HepG2 (cell line): Measurements from ENCODE around the gene STK39. TPM values are rescaled to one million over a fixed set of nuclear protein-coding genes. Genes with fewer than 3 reads are reported as not detected.

Source experiments
- ATAC-seq: fragments of 200-7000 bp; cut with Tn5 transposase; 3 replicates; pipeline ENCODE4 v1.9.1; 2020; ENCODE audit warnings: mild to moderate bottlenecking, moderate library complexity
- BruUV-seq: library from RNA; stranded (reverse); fragments of 400-500 nt; replicated peaks from 2 replicates; lab custom pipeline; 2021; lab: Mats Ljungman, UMichigan
- CTCF ChIA-PET: fragments of 300-600 bp; formaldehyde crosslinking; extraction: SDS; loops from one replicate; lab custom pipeline; 2021; ENCODE audit warnings: low total read pairs, inconsistent platforms, low intra/inter-chr PET ratio; lab: Yijun Ruan, JAX
- POLR2A ChIA-PET: fragments of 350-600 bp; sonication (Branson Sonifier 250); formaldehyde crosslinking; loops from one replicate; lab custom pipeline; 2020; ENCODE audit warnings: antibody characterized with exemption, inconsistent platforms; lab: Yijun Ruan, JAX
- DNase-seq: peaks from one replicate; pipeline ENCODE4 v3.0.0-alpha.2; 2015; ENCODE audit warnings: low spot score
- FAIRE-seq: peaks from 3 replicates; lab custom pipeline; 2011; peaks lifted over from hg19 to GRCh38; lab: Jason Lieb, UNC
- H2AFZ ChIP-seq: one replicate; pipeline ENCODE4 v1.6.1; 2011; ENCODE audit warnings: low read length, inconsistent platforms
- H3K27ac ChIP-seq: fragments of 300-600 bp; 3 replicates; pipeline ENCODE4 v1.8.0; 2011; ENCODE audit warnings: mixed run types, mild to moderate bottlenecking, mixed read lengths, low read length, inconsistent platforms; ENCODE audit not compliant: insufficient read depth; ENCODE audit errors: extremely low read length
- H3K27me3 ChIP-seq, 2 experiments: fragments of 200-600 bp in 1 of 2; 2 replicates in 1 of 2; 3 replicates in 1 of 2; pipeline versions ENCODE4 v1.6.0 to v1.8.0; 2011; ENCODE audit warnings: low read length in 2 of 2, mild to moderate bottlenecking in 2 of 2, moderate library complexity in 2 of 2, inconsistent platforms in 1 of 2; ENCODE audit not compliant: insufficient read depth in 2 of 2, control insufficient read depth in 1 of 2
- H3K36me3 ChIP-seq, 2 experiments: fragments of 200-600 bp in 1 of 2; replicated peaks in 1 of 2; 2 replicates in 1 of 2; 3 replicates in 1 of 2; pipeline versions ENCODE4 v1.5.1 to v1.8.0; 2011; ENCODE audit warnings: low read length in 2 of 2, inconsistent platforms in 1 of 2; ENCODE audit not compliant: insufficient read depth in 2 of 2, control insufficient read depth in 1 of 2
- H3K4me1 ChIP-seq: 2 replicates; pipeline ENCODE4 v1.5.1; 2012; ENCODE audit warnings: low read length, inconsistent platforms; ENCODE audit not compliant: insufficient read depth
- H3K4me2 ChIP-seq: 2 replicates; pipeline ENCODE4 v1.6.0; 2011; ENCODE audit warnings: low read depth, low read length, inconsistent platforms
- H3K4me3 ChIP-seq, 3 experiments: fragments of 200-600 bp in 1 of 3; sonication (generic), shearing (Covaris generic) in 1 of 3; replicated peaks in 1 of 3; 2 replicates each; pipeline ENCODE4 v1.5.1; 2011 to 2016; ENCODE audit warnings: low read length in 3 of 3, inconsistent platforms in 2 of 3, low read depth in 2 of 3, mild to moderate bottlenecking in 2 of 3, control low read depth in 1 of 3, mixed read lengths in 1 of 3; ENCODE audit not compliant: insufficient read depth in 1 of 3
- H3K79me2 ChIP-seq: one replicate; pipeline ENCODE4 v1.6.1; 2011; ENCODE audit warnings: low read length, inconsistent platforms; ENCODE audit not compliant: insufficient read depth
- H3K9ac ChIP-seq: 2 replicates; pipeline ENCODE4 v1.6.0; 2011; ENCODE audit warnings: mild to moderate bottlenecking, low read depth, low read length, inconsistent platforms; ENCODE audit not compliant: insufficient read depth
- H3K9me3 ChIP-seq: 2 replicates; pipeline ENCODE4 v1.5.1; 2012; ENCODE audit warnings: mild to moderate bottlenecking, low read length
- H4K20me1 ChIP-seq: 2 replicates; pipeline ENCODE4 v1.6.0; 2011; ENCODE audit warnings: inconsistent platforms, mild to moderate bottlenecking, low read length, moderate library complexity; ENCODE audit not compliant: insufficient read depth
- ZFY ChIP-seq: sonication (generic); formaldehyde crosslinking; IDR thresholded peaks from 2 replicates; pipeline ENCODE4 v1.4.0; 2020; ENCODE audit warnings: missing genetic modification reagents
- WGBS: methylation state at CpG from one replicate; pipeline ENCODE4 v1.1.6; 2017; ENCODE audit warnings: low lambda C conversion rate; 5-methylcytosine and 5-hydroxymethylcytosine counted together
- in situ Hi-C: cut with HindIII; loops from 2 replicates; pipeline ENCODE4 v1.10.0; 2017; ENCODE audit warnings: low pct_unique_long_range_greater_than_20kb; ENCODE audit not compliant: extremely low pct_ligation_motif_present
- intact Hi-C: fragments of 100-400 bp; cut with micrococcal nuclease; formaldehyde crosslinking; loops from one replicate; pipeline ENCODE4 v1.10.0; 2022; ENCODE audit not compliant: unreplicated experiment
- polyA plus RNA-seq, 8 experiments: library from polyadenylated mRNA; depleted of rRNA in 3 of 8; stranded (reverse) in 7 of 8; unstranded in 1 of 8; fragments of >200 nt; fragmentation: Illumina TruSeq in 4 of 8; extraction: Trizol in 4 of 8; gene quantifications; 2 replicates each; pipeline versions ENCODE4 v1.2.1 to v1.2.3, GENCODE V29; 2011 to 2016; ENCODE audit warnings: low read depth in 4 of 8, missing spikeins in 1 of 8, mixed read lengths in 1 of 8; ENCODE audit not compliant: insufficient read depth in 1 of 8
- total RNA-seq, 5 experiments: library from RNA; depleted of rRNA; stranded (reverse); fragments of >200 nt; fragmentation: Illumina TruSeq; extraction: Trizol; gene quantifications; 2 replicates each; pipeline ENCODE4 v1.2.3, GENCODE V29; 2016; ENCODE audit warnings: low read depth in 1 of 5
- TF ChIP-seq, protein P1 (sequence below): sonication (generic); formaldehyde crosslinking; conservative IDR thresholded peaks from 2 replicates; pipeline ENCODE4 v1.8.1; 2023; ENCODE audit warnings: missing genetic modification reagents
- TF ChIP-seq, protein P2 (sequence below): sonication (generic); formaldehyde crosslinking; IDR thresholded peaks from 2 replicates; pipeline ENCODE4 v1.9.0; 2021; ENCODE audit warnings: mild to moderate bottlenecking, missing genetic modification reagents

STK39 gene
- total and polyA plus RNA-seq, 2 of the 13 experiments (the other 11 are each of a cell fraction or from before 2014, with no cell fraction given) = 27.3 to 38.4 TPM

DNA sequence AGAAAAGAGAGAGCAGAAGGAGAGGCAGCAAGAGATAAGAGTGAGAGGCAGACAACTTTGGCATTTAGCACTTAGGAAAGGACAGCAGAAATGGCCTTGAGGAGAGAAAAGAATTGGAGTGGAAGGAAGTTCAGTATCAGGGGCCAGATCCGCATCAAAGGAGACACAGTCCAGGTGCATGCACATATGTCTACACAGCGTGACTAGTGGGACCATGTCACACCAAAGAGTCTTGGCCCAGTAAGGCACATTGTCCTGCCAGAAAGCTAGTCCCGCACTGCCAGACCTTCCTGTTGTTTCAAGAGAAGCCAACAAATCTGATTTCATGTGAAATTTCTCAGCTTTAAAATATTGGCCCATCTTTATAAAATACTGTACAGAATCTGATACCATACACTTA is 8.5 kb upstream of the STK39 start:
- no TSS peak for BruUV-seq
- in situ Hi-C loops (no loop called here), intact Hi-C loops (no loop called here)
- no peak for TF ChIP-seq ZFY (CRISPR knock-in tag)
- TF ChIP-seq, protein P1, sequence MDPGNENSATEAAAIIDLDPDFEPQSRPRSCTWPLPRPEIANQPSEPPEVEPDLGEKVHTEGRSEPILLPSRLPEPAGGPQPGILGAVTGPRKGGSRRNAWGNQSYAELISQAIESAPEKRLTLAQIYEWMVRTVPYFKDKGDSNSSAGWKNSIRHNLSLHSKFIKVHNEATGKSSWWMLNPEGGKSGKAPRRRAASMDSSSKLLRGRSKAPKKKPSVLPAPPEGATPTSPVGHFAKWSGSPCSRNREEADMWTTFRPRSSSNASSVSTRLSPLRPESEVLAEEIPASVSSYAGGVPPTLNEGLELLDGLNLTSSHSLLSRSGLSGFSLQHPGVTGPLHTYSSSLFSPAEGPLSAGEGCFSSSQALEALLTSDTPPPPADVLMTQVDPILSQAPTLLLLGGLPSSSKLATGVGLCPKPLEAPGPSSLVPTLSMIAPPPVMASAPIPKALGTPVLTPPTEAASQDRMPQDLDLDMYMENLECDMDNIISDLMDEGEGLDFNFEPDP (CRISPR knock-in tag) = 0 out of 2 replicates have a peak, but pooled peaks have one; percentile 30
- TF ChIP-seq, protein P2, sequence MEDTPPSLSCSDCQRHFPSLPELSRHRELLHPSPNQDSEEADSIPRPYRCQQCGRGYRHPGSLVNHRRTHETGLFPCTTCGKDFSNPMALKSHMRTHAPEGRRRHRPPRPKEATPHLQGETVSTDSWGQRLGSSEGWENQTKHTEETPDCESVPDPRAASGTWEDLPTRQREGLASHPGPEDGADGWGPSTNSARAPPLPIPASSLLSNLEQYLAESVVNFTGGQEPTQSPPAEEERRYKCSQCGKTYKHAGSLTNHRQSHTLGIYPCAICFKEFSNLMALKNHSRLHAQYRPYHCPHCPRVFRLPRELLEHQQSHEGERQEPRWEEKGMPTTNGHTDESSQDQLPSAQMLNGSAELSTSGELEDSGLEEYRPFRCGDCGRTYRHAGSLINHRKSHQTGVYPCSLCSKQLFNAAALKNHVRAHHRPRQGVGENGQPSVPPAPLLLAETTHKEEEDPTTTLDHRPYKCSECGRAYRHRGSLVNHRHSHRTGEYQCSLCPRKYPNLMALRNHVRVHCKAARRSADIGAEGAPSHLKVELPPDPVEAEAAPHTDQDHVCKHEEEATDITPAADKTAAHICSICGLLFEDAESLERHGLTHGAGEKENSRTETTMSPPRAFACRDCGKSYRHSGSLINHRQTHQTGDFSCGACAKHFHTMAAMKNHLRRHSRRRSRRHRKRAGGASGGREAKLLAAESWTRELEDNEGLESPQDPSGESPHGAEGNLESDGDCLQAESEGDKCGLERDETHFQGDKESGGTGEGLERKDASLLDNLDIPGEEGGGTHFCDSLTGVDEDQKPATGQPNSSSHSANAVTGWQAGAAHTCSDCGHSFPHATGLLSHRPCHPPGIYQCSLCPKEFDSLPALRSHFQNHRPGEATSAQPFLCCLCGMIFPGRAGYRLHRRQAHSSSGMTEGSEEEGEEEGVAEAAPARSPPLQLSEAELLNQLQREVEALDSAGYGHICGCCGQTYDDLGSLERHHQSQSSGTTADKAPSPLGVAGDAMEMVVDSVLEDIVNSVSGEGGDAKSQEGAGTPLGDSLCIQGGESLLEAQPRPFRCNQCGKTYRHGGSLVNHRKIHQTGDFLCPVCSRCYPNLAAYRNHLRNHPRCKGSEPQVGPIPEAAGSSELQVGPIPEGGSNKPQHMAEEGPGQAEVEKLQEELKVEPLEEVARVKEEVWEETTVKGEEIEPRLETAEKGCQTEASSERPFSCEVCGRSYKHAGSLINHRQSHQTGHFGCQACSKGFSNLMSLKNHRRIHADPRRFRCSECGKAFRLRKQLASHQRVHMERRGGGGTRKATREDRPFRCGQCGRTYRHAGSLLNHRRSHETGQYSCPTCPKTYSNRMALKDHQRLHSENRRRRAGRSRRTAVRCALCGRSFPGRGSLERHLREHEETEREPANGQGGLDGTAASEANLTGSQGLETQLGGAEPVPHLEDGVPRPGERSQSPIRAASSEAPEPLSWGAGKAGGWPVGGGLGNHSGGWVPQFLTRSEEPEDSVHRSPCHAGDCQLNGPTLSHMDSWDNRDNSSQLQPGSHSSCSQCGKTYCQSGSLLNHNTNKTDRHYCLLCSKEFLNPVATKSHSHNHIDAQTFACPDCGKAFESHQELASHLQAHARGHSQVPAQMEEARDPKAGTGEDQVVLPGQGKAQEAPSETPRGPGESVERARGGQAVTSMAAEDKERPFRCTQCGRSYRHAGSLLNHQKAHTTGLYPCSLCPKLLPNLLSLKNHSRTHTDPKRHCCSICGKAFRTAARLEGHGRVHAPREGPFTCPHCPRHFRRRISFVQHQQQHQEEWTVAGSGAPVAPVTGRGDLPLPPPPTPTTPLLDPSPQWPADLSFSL (CRISPR knock-in tag) = no peak
- FAIRE-seq (no peak), ATAC-seq (peak; percentile 64), DNase-seq (no peak)
- H2AFZ ChIP-seq = peak overlapping the region; percentile 24
- H3K27me3 ChIP-seq = no peaks in the 10 kb centered on the region
- WGBS = 10% methylated on average over 3 of the region's 3 CpGs
- no peaks in the 10 kb centered on the region for H3K79me2 ChIP-seq
- CTCF ChIA-PET = no interaction called here
- H4K20me1 ChIP-seq = no peaks in the 10 kb centered on the region
- H3K27ac ChIP-seq = no peak overlapping the region
- no peaks in the 10 kb centered on the region for H3K9me3 ChIP-seq
- no peak overlapping the region for H3K4me3 ChIP-seq
- H3K4me1 ChIP-seq = peaks cover 21% of the 10 kb centered on the region
- H3K36me3 ChIP-seq = no peaks in the 10 kb centered on the region
- H3K9ac ChIP-seq = no peak overlapping the region
- H3K4me2 ChIP-seq = peak overlapping the region; percentile 36
- POLR2A ChIA-PET = interaction anchor here (1.3 kb wide), 1 partner anchor 9 kb away, joined by 3 read pairs; the partner anchor contains the start of gene STK39
